HepG2 (cell line): ENCODE results near the gene MBTPS1. TPM values are rescaled to one million over a fixed set of nuclear protein-coding genes. Genes with fewer than 3 reads are reported as not detected.

Source experiments
- ADNP ChIP-seq: sonication (generic); formaldehyde crosslinking; IDR thresholded peaks from 2 replicates; pipeline ENCODE4 v1.4.0; 2020; ENCODE audit warnings: missing genetic modification reagents
- ATF7 ChIP-seq, 2 experiments: fragments of 450-650 bp in 1 of 2; sonication (generic) in 1 of 2; formaldehyde crosslinking in 1 of 2; IDR thresholded peaks; 2 replicates each; pipeline versions ENCODE4 v1.4.0 to v1.6.1; 2016 to 2020; ENCODE audit warnings: antibody characterized with exemption in 1 of 2, mild to moderate bottlenecking in 1 of 2, missing genetic modification reagents in 1 of 2
- BRF2 ChIP-seq: sonication (generic); formaldehyde crosslinking; IDR thresholded peaks from 2 replicates; pipeline ENCODE4 v1.8.1; 2022; ENCODE audit warnings: mild to moderate bottlenecking, missing genetic modification reagents
- CBX1 ChIP-seq: IDR thresholded peaks from one replicate; pipeline ENCODE4 v1.6.1; 2016; ENCODE audit warnings: antibody characterized with exemption, low read depth
- ELF4 ChIP-seq: sonication (generic); formaldehyde crosslinking; IDR thresholded peaks from 2 replicates; pipeline ENCODE4 v1.5.0; 2020; ENCODE audit warnings: missing genetic modification reagents, mild to moderate bottlenecking, moderate library complexity, borderline replicate concordance
- FOSL1 ChIP-seq: sonication (generic); formaldehyde crosslinking; IDR thresholded peaks from 2 replicates; pipeline ENCODE4 v1.9.0; 2021; ENCODE audit warnings: missing genetic modification reagents, borderline replicate concordance
- FOXA1 ChIP-seq, 2 experiments: fragments of 450-650 bp in 1 of 2; sonication (generic) in 1 of 2; formaldehyde crosslinking in 1 of 2; IDR thresholded peaks; 2 replicates each; pipeline versions ENCODE4 v1.4.0 to v1.6.1; 2016 to 2020; ENCODE audit warnings: missing genetic modification reagents in 1 of 2
- FOXK1 ChIP-seq: sonication (generic); formaldehyde crosslinking; IDR thresholded peaks from 2 replicates; pipeline ENCODE4 v1.4.0; 2020; ENCODE audit warnings: low read depth, missing genetic modification reagents, borderline replicate concordance
- GATA4 ChIP-seq: sonication (generic); IDR thresholded peaks from 2 replicates; pipeline ENCODE4 v1.6.1; 2016; ENCODE audit warnings: antibody characterized with exemption, low read depth, borderline replicate concordance
- HDAC1 ChIP-seq: sonication (generic); formaldehyde crosslinking; IDR thresholded peaks from 2 replicates; pipeline ENCODE4 v1.5.1; 2020; ENCODE audit warnings: mild to moderate bottlenecking, missing genetic modification reagents
- HDAC2 ChIP-seq: sonication (generic); formaldehyde crosslinking; IDR thresholded peaks from 2 replicates; pipeline ENCODE4 v1.4.0; 2020; ENCODE audit warnings: missing genetic modification reagents
- KLF11 ChIP-seq: IDR thresholded peaks from 2 replicates; pipeline ENCODE4 v1.6.1; 2016; ENCODE audit warnings: missing compliant biosample characterization
- MIXL1 ChIP-seq: IDR thresholded peaks from 2 replicates; pipeline ENCODE4 v1.6.1; 2016
- NFKBIZ ChIP-seq: IDR thresholded peaks from 2 replicates; pipeline ENCODE4 v1.6.1; 2018; ENCODE audit warnings: missing genetic modification reagents, missing compliant biosample characterization
- RARG ChIP-seq: sonication (generic); formaldehyde crosslinking; IDR thresholded peaks from 2 replicates; pipeline ENCODE4 v1.4.0; 2020; ENCODE audit warnings: low read depth, mild to moderate bottlenecking, missing genetic modification reagents
- REXO4 ChIP-seq: sonication (generic); formaldehyde crosslinking; IDR thresholded peaks from 2 replicates; pipeline ENCODE4 v1.8.0; 2022; ENCODE audit warnings: missing genetic modification reagents, mild to moderate bottlenecking, borderline replicate concordance
- ZFX ChIP-seq: sonication (generic); formaldehyde crosslinking; IDR thresholded peaks from 2 replicates; pipeline ENCODE4 v1.4.0; 2020; ENCODE audit warnings: mild to moderate bottlenecking, low read depth, missing genetic modification reagents, moderate library complexity
- ZMYM3 ChIP-seq: sonication (generic); formaldehyde crosslinking; IDR thresholded peaks from 2 replicates; pipeline ENCODE4 v1.5.1; 2020; ENCODE audit warnings: mild to moderate bottlenecking, missing genetic modification reagents
- ZNF232 ChIP-seq: sonication (generic); formaldehyde crosslinking; IDR thresholded peaks from 2 replicates; pipeline ENCODE4 v1.4.0; 2020; ENCODE audit warnings: missing genetic modification reagents, borderline replicate concordance
- ZNF253 ChIP-seq: sonication (generic); formaldehyde crosslinking; IDR thresholded peaks from 2 replicates; pipeline ENCODE4 v1.8.0; 2022; ENCODE audit warnings: mild to moderate bottlenecking, missing genetic modification reagents, borderline replicate concordance
- ZNF30 ChIP-seq: sonication (generic); formaldehyde crosslinking; IDR thresholded peaks from 2 replicates; pipeline ENCODE4 v1.5.0; 2020; ENCODE audit warnings: mild to moderate bottlenecking, missing genetic modification reagents
- ZNF460 ChIP-seq: sonication (generic); formaldehyde crosslinking; IDR thresholded peaks from 2 replicates; pipeline ENCODE4 v1.5.1; 2020; ENCODE audit warnings: missing genetic modification reagents, mild to moderate bottlenecking, borderline replicate concordance
- ZNF543 ChIP-seq: sonication (generic); formaldehyde crosslinking; IDR thresholded peaks from 2 replicates; pipeline ENCODE4 v1.4.0; 2020; ENCODE audit warnings: mild to moderate bottlenecking, missing genetic modification reagents
- ZNF549 ChIP-seq: sonication (generic); formaldehyde crosslinking; IDR thresholded peaks from 2 replicates; pipeline ENCODE4 v1.5.0; 2020; ENCODE audit warnings: missing genetic modification reagents
- ZNF564 ChIP-seq: sonication (generic); formaldehyde crosslinking; IDR thresholded peaks from 2 replicates; pipeline ENCODE4 v1.8.1; 2023; ENCODE audit warnings: mild to moderate bottlenecking, missing genetic modification reagents
- ZNF740 ChIP-seq: sonication (generic); formaldehyde crosslinking; IDR thresholded peaks from 2 replicates; pipeline ENCODE4 v1.4.0; 2020; ENCODE audit warnings: missing genetic modification reagents
- ZNF782 ChIP-seq: sonication (generic); formaldehyde crosslinking; IDR thresholded peaks from 2 replicates; pipeline ENCODE4 v1.4.0; 2020; ENCODE audit warnings: missing genetic modification reagents, mild to moderate bottlenecking, borderline replicate concordance
- polyA plus RNA-seq, 8 experiments: library from polyadenylated mRNA; depleted of rRNA in 3 of 8; stranded (reverse) in 7 of 8; unstranded in 1 of 8; fragments of >200 nt; fragmentation: Illumina TruSeq in 4 of 8; extraction: Trizol in 4 of 8; gene quantifications; 2 replicates each; pipeline versions ENCODE4 v1.2.1 to v1.2.3, GENCODE V29; 2011 to 2016; ENCODE audit warnings: low read depth in 4 of 8, missing spikeins in 1 of 8, mixed read lengths in 1 of 8; ENCODE audit not compliant: insufficient read depth in 1 of 8
- total RNA-seq, 5 experiments: library from RNA; depleted of rRNA; stranded (reverse); fragments of >200 nt; fragmentation: Illumina TruSeq; extraction: Trizol; gene quantifications; 2 replicates each; pipeline ENCODE4 v1.2.3, GENCODE V29; 2016; ENCODE audit warnings: low read depth in 1 of 5
- TF ChIP-seq, protein P1 (sequence below): IDR thresholded peaks from 2 replicates; pipeline ENCODE4 v1.6.1; 2012; ENCODE audit warnings: inconsistent platforms
- TF ChIP-seq, protein P2 (sequence below): sonication (generic); formaldehyde crosslinking; IDR thresholded peaks from 2 replicates; pipeline ENCODE4 v1.8.0; 2022; ENCODE audit warnings: mild to moderate bottlenecking, missing genetic modification reagents; ENCODE audit not compliant: insufficient replicate concordance

The MBTPS1 gene
- total and polyA plus RNA-seq, 2 of the 13 experiments (the other 11 are each of a cell fraction or from before 2014, with no cell fraction given) = 56.7 to 91.3 TPM

DNA sequence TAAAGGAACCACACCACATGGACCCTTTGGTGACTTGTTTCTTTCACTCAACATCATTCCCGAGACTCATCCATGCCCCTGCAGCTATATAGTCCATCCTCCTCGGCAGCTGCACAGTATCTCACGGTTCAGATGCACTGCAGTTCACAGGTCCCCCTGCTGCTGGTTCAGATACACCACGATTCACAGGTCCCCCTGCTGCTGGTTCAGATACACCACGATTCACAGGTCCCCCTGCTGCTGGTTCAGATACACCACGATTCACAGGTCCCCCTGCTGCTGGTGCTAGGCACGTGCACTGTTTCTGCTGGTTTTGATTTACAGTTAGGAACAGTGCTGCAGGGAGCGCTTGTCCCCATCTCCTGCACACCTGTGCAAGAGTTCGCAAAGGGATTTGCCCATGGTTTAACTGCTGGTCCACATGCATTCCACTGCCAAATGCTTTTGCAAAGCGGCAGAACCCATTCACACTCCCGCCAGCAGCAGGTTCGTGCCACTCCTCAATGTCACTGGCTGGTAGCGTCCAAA, 24.5 kb upstream of the MBTPS1 start (continued):
- TF ChIP-seq RARG = no peak
- peak; percentile 46; the same call in 1 of the 2 replicates for TF ChIP-seq HDAC2
- no peak for TF ChIP-seq ATF7 (IDR thresholded peaks at IDR 0.05)
- no peak for TF ChIP-seq ATF7 (CRISPR knock-in tag; IDR thresholded peaks at IDR 0.05)
- no peak for TF ChIP-seq BRF2
- TF ChIP-seq ZNF543 (CRISPR knock-in tag) = 0 out of 2 replicates have a peak, but pooled peaks have one; percentile 18
- no peak for TF ChIP-seq ADNP
- no peak for TF ChIP-seq ZNF30
- 0 out of 2 replicates have a peak, but pooled peaks have one; percentile 36 for TF ChIP-seq ZMYM3 (CRISPR knock-in tag)
- no peak for TF ChIP-seq GATA4
- no peak for TF ChIP-seq ZNF232 (CRISPR knock-in tag)
- no peak for TF ChIP-seq FOXA1 (IDR thresholded peaks at IDR 0.05)
- no peak for TF ChIP-seq FOXA1 (CRISPR knock-in tag; IDR thresholded peaks at IDR 0.05)
- TF ChIP-seq ZNF782 = 0 out of 2 replicates have a peak, but pooled peaks have one; percentile 57
- TF ChIP-seq REXO4 (CRISPR knock-in tag) = no peak
- no peak for TF ChIP-seq FOSL1 (CRISPR knock-in tag)
- TF ChIP-seq KLF11 (CRISPR knock-in tag) = no peak
- peak; percentile 34; the same call in 1 of the 2 replicates for TF ChIP-seq ZFX
- TF ChIP-seq, protein P1, sequence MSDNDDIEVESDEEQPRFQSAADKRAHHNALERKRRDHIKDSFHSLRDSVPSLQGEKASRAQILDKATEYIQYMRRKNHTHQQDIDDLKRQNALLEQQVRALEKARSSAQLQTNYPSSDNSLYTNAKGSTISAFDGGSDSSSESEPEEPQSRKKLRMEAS = peak; percentile 63
- TF ChIP-seq ZNF549 (CRISPR knock-in tag) = no peak
- no peak for TF ChIP-seq NFKBIZ (CRISPR knock-in tag)
- TF ChIP-seq ELF4 (CRISPR knock-in tag) = no peak
- TF ChIP-seq ZNF740 = no peak
- TF ChIP-seq FOXK1 (CRISPR knock-in tag) = no peak
- peak; percentile 50; the same call in 1 of the 2 replicates for TF ChIP-seq HDAC1 (CRISPR knock-in tag)
- TF ChIP-seq CBX1 = no peak
- TF ChIP-seq, protein P2, sequence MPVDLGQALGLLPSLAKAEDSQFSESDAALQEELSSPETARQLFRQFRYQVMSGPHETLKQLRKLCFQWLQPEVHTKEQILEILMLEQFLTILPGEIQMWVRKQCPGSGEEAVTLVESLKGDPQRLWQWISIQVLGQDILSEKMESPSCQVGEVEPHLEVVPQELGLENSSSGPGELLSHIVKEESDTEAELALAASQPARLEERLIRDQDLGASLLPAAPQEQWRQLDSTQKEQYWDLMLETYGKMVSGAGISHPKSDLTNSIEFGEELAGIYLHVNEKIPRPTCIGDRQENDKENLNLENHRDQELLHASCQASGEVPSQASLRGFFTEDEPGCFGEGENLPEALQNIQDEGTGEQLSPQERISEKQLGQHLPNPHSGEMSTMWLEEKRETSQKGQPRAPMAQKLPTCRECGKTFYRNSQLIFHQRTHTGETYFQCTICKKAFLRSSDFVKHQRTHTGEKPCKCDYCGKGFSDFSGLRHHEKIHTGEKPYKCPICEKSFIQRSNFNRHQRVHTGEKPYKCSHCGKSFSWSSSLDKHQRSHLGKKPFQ (CRISPR knock-in tag) = no peak
- TF ChIP-seq ZNF564 (CRISPR knock-in tag) = no peak
- TF ChIP-seq MIXL1 = no peak
- TF ChIP-seq ZNF253 (CRISPR knock-in tag) = no peak
- TF ChIP-seq ZNF460 = no peak
